A673 (cell line): ENCODE measurements around the gene ATP8A2. TPM values are rescaled to one million over a fixed set of nuclear protein-coding genes. Genes with fewer than 3 reads are reported as not detected.
"Not testable (repeated sequence)": the region's sequence is repeated elsewhere in the genome, so short reads cannot be mapped to it uniquely, and the experiment has no call there.

ENCODE experiments used
- BruUV-seq: library from RNA; stranded (reverse); fragments of 400-500 nt; replicated peaks from 2 replicates; lab custom pipeline; 2021; lab: Mats Ljungman, UMichigan
- CTCF ChIA-PET: fragments of 300-600 bp; sonication (Branson Sonifier 250); formaldehyde crosslinking; loops from one replicate; lab custom pipeline; 2022; ENCODE audit warnings: antibody characterized with exemption; lab: Charles Lee
- POLR2A ChIA-PET: fragments of 300-600 bp; sonication (Branson Sonifier 250); formaldehyde crosslinking; loops from one replicate; lab custom pipeline; 2022; ENCODE audit warnings: antibody characterized with exemption; ENCODE audit not compliant: low non-redundant PET; lab: Charles Lee
- DNase-seq: peaks from one replicate; pipeline ENCODE4 v3.0.0-alpha.2; 2015; ENCODE audit warnings: low spot score
- H3K27ac ChIP-seq: fragments of 200-600 bp; sonication (generic); 2 replicates; pipeline ENCODE4 v1.5.1; 2016; ENCODE audit warnings: mixed run types, low read depth, mild to moderate bottlenecking, mixed read lengths, antibody characterized with exemption, low read length; ENCODE audit not compliant: poor library complexity, severe bottlenecking
- H3K27me3 ChIP-seq: fragments of 200-600 bp; sonication (generic); replicated peaks from 2 replicates; pipeline ENCODE4 v1.6.1; 2017; ENCODE audit warnings: mixed run types, low read depth, mild to moderate bottlenecking, mixed read lengths, antibody characterized with exemption, low read length; ENCODE audit not compliant: insufficient read depth, poor library complexity
- H3K36me3 ChIP-seq: fragments of 200-600 bp; sonication (generic); 2 replicates; pipeline ENCODE4 v1.6.1; 2016; ENCODE audit warnings: mixed run types, mild to moderate bottlenecking, mixed read lengths, antibody characterized with exemption, low read length; ENCODE audit not compliant: insufficient read depth, poor library complexity, severe bottlenecking
- H3K4me1 ChIP-seq: fragments of 200-600 bp; sonication (generic); 2 replicates; pipeline ENCODE4 v1.6.1; 2017; ENCODE audit warnings: mixed run types, mild to moderate bottlenecking, mixed read lengths, antibody characterized with exemption, low read length; ENCODE audit not compliant: insufficient read depth, poor library complexity, severe bottlenecking
- H3K4me3 ChIP-seq: fragments of 200-600 bp; sonication (generic); 2 replicates; pipeline ENCODE4 v1.5.1; 2016; ENCODE audit warnings: low read depth, mixed run types, mild to moderate bottlenecking, mixed read lengths, low read length; ENCODE audit not compliant: poor library complexity, severe bottlenecking
- H3K9me3 ChIP-seq: fragments of 200-600 bp; sonication (generic); 2 replicates; pipeline ENCODE4 v1.6.1; 2016; ENCODE audit warnings: mixed run types, low read depth, mild to moderate bottlenecking, mixed read lengths, antibody characterized with exemption, low read length; ENCODE audit not compliant: poor library complexity, severe bottlenecking
- CTCF ChIP-seq: fragments of 300-800, 200-600 bp; sonication (generic); conservative IDR thresholded peaks from 2 replicates; pipeline ENCODE4 v1.5.1; 2017; ENCODE audit warnings: low read depth, mild to moderate bottlenecking, antibody characterized with exemption, low read length, moderate library complexity, mixed read lengths
- EZH2 ChIP-seq: fragments of 200-600 bp; sonication (generic); IDR thresholded peaks from 2 replicates; pipeline ENCODE4 v1.6.1; 2017; ENCODE audit warnings: borderline replicate concordance, low read depth, mild to moderate bottlenecking, mixed read lengths, antibody characterized with exemption, low read length; ENCODE audit not compliant: poor library complexity, severe bottlenecking
- intact Hi-C: fragments of 100-400 bp; cut with micrococcal nuclease; formaldehyde crosslinking; loops from one replicate; pipeline ENCODE4 v1.10.0; 2022; ENCODE audit not compliant: unreplicated experiment
- total RNA-seq: library from RNA; stranded (reverse); gene quantifications from 2 replicates; pipeline ENCODE4 v1.2.3, GENCODE V29; 2021

The ATP8A2 gene
- total RNA-seq, 1 experiment from 2014 or later = 0.92 TPM

- POLR2A ChIA-PET = no interaction called here
- Histone ChIP-seq H3K27me3 (no peaks in the 10 kb centered on the region), H3K4me1 (no peaks in the 10 kb centered on the region), H3K4me3 (no peak overlapping the region), H3K27ac (no peak overlapping the region), H3K9me3 (no peaks in the 10 kb centered on the region), H3K36me3 (no peaks in the 10 kb centered on the region)
- no TSS peak for BruUV-seq
- CTCF ChIA-PET = no interaction called here
- TF ChIP-seq EZH2 (no peak), CTCF (no peak)
- no peak for DNase-seq
- intact Hi-C loops = no loop called here
Measured at GRCh38 chr13:25352806-25353205, 19.0 kb upstream of the ATP8A2 start.

- no peaks in the 10 kb centered on the region for H3K4me1 ChIP-seq
- H3K36me3 ChIP-seq = no peaks in the 10 kb centered on the region
- no TSS peak for BruUV-seq
- no peak for DNase-seq
- ChIA-PET POLR2A (no interaction called here), CTCF (no interaction called here)
- H3K27ac ChIP-seq = no peak overlapping the region
- intact Hi-C loops = no loop called here
- no peak overlapping the region for H3K4me3 ChIP-seq
- no peaks in the 10 kb centered on the region for H3K27me3 ChIP-seq
- no peak for TF ChIP-seq EZH2
- no peak for TF ChIP-seq CTCF
- no peaks in the 10 kb centered on the region for H3K9me3 ChIP-seq
Measured at GRCh38 chr13:25353344-25353743, 18.4 kb upstream of the ATP8A2 start.

- ChIA-PET POLR2A (no interaction called here), CTCF (no interaction called here)
- BruUV-seq = no TSS peak
- no peak overlapping the region for H3K27ac ChIP-seq
- intact Hi-C loops = no loop called here
- TF ChIP-seq CTCF = no peak
- no peaks in the 10 kb centered on the region for H3K36me3 ChIP-seq
- no peak for DNase-seq
- no peaks in the 10 kb centered on the region for H3K4me1 ChIP-seq
- H3K9me3 ChIP-seq = no peaks in the 10 kb centered on the region
- H3K4me3 ChIP-seq = no peak overlapping the region
- H3K27me3 ChIP-seq = no peaks in the 10 kb centered on the region
Measured at GRCh38 chr13:25354377-25354776, 17.4 kb upstream of the ATP8A2 start.

GRCh38 chr13:25360443-25360842 lies 11.3 kb upstream of the ATP8A2 start:
- H3K4me1 ChIP-seq, H3K27ac ChIP-seq, H3K4me3 ChIP-seq, intact Hi-C loops, BruUV-seq, POLR2A ChIA-PET, H3K9me3 ChIP-seq, DNase-seq, CTCF ChIA-PET, H3K36me3 ChIP-seq, H3K27me3 ChIP-seq: not testable (repeated sequence)
